Thyroid gland (tissue), 4 donors: Measurements from ENCODE around the gene CHST11. TPM values are rescaled to one million over a fixed set of nuclear protein-coding genes. Genes with fewer than 3 reads are reported as not detected.

Experiments used
- DNase-seq, 2 donors: peaks; one replicate each; pipeline ENCODE4 v3.0.0-alpha.2; 2019
- H3K27ac ChIP-seq, 3 donors: fragments of 200-600 bp; sonication (generic); 1 replicate in 2 of 3; 2 replicates in 1 of 3; pipeline ENCODE4 v1.5.1; 2016 to 2019; ENCODE audit warnings: mild to moderate bottlenecking in 1 of 3, moderate library complexity in 1 of 3
- H3K27me3 ChIP-seq: fragments of 200-600 bp; sonication (generic); one replicate; pipeline ENCODE4 v1.5.1; 2019
- H3K36me3 ChIP-seq, 2 donors: fragments of 200-600 bp; sonication (generic); one replicate each; pipeline ENCODE4 v1.5.1; 2016 to 2019
- H3K4me1 ChIP-seq, 2 donors: fragments of 200-600 bp; sonication (generic); one replicate each; pipeline ENCODE4 v1.5.1; 2017 to 2019
- H3K4me3 ChIP-seq, 3 donors: fragments of 200-600 bp; sonication (generic); replicated peaks in 1 of 3; 1 replicate in 2 of 3; 2 replicates in 1 of 3; pipeline ENCODE4 v1.5.1; 2016; ENCODE audit warnings: mild to moderate bottlenecking in 1 of 3
- H3K9me3 ChIP-seq: fragments of 200-600 bp; sonication (generic); one replicate; pipeline ENCODE4 v1.5.1; 2017
- POLR2A ChIP-seq, 2 donors: fragments of 450-650 bp; IDR thresholded peaks; one replicate each; pipeline ENCODE4 v1.6.1; 2017; ENCODE audit warnings: antibody characterized with exemption in 2 of 2, mild to moderate bottlenecking in 2 of 2, moderate library complexity in 1 of 2
- WGBS, 2 donors: methylation state at CpG; one replicate each; pipeline ENCODE4 v1.1.5; 2017; 5-methylcytosine and 5-hydroxymethylcytosine counted together
- intact Hi-C: fragments of 100-400 bp; cut with DNase I; formaldehyde crosslinking; loops from one replicate; pipeline ENCODE4 v1.15.1; 2023
- total RNA-seq, 4 donors: library from RNA; depleted of rRNA; stranded (reverse); fragments of >200 nt; gene quantifications; one replicate each; pipeline ENCODE4 v1.2.3, GENCODE V29; 2016
- TF ChIP-seq, protein P1 (sequence below), 6 experiments: fragments of 200-600 bp in 3 of 6; fragments of 450-650 bp in 3 of 6; sonication (generic) in 3 of 6; IDR thresholded peaks; one replicate each; pipeline ENCODE4 v1.5.1; 2016 to 2019; ENCODE audit warnings: antibody characterized with exemption in 6 of 6, mild to moderate bottlenecking in 2 of 6, inconsistent platforms in 1 of 6, moderate library complexity in 1 of 6

The CHST11 gene
- 10 to 100 TPM in 1 of 4 donors, 1 to 10 TPM in 3; 6.9 to 11.6 (median 8.0) TPM for total RNA-seq

GRCh38 chr12:104456417-104456949 is at the start of gene CHST11:
TSS of gene CHST11 (plus strand) at chr12:104456948.
- no peaks in the 10 kb centered on the region for H3K9me3 ChIP-seq
- WGBS, 2 donors: 0 to 1% methylated on average over 21 to 27 of the region's 47 CpGs
- no peaks in the 10 kb centered on the region for H3K36me3 ChIP-seq
- peak within 1 kb of the TSS; percentile 30 to 85 (median 69) for H3K27ac ChIP-seq
- H3K27me3 ChIP-seq: no peaks in the 10 kb centered on the region
- peak; percentile 68 to 73 for DNase-seq
- peaks cover 4 to 13% of the 10 kb centered on the region in 2 donors for H3K4me1 ChIP-seq
- TF ChIP-seq POLR2A (IDR thresholded peaks at IDR 0.05): peak in 1 of 2 donors; percentile 67
- TF ChIP-seq, protein P1, sequence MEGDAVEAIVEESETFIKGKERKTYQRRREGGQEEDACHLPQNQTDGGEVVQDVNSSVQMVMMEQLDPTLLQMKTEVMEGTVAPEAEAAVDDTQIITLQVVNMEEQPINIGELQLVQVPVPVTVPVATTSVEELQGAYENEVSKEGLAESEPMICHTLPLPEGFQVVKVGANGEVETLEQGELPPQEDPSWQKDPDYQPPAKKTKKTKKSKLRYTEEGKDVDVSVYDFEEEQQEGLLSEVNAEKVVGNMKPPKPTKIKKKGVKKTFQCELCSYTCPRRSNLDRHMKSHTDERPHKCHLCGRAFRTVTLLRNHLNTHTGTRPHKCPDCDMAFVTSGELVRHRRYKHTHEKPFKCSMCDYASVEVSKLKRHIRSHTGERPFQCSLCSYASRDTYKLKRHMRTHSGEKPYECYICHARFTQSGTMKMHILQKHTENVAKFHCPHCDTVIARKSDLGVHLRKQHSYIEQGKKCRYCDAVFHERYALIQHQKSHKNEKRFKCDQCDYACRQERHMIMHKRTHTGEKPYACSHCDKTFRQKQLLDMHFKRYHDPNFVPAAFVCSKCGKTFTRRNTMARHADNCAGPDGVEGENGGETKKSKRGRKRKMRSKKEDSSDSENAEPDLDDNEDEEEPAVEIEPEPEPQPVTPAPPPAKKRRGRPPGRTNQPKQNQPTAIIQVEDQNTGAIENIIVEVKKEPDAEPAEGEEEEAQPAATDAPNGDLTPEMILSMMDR (IDR thresholded peaks at IDR 0.05): peak in 5 of 6 experiments; percentile 5 to 42 (median 22)
- peak within 1 kb of the TSS; percentile 31 to 76 (median 64) for H3K4me3 ChIP-seq
- intact Hi-C loops: no loop called here

DNA sequence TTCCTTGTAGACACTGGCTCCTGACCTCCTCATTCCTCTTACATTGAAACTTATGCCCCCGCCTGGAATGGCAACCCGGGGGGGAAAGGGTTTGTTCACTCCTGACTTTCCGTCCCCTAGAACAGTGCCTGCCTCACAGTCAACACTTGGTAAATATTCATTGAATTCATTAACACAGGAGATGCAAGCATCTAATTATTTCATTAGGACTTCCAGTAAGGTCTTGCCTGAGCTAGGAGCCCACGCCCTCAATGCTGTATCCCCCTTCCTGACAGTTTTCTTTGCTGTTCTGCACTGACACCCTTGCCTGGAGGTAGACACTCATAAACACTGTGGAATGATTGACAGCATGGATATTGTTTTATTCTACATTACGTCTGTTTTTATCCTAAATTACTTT is 49.3 kb upstream of the CHST11 start:
- H3K27ac ChIP-seq: no peak overlapping the region
- WGBS, 2 donors: 90 to 94% methylated on average over 5 of the region's 5 CpGs
- H3K4me1 ChIP-seq: peaks cover 0 to 10% of the 10 kb centered on the region in 2 donors
- H3K36me3 ChIP-seq: no peaks in the 10 kb centered on the region
- intact Hi-C loops: no loop called here
- H3K4me3 ChIP-seq: no peak overlapping the region
- DNase-seq: no peak
- no peaks in the 10 kb centered on the region for H3K27me3 ChIP-seq
- no peak for TF ChIP-seq POLR2A (IDR thresholded peaks at IDR 0.05)
- TF ChIP-seq, protein P1 (IDR thresholded peaks at IDR 0.05): no peak
- no peaks in the 10 kb centered on the region for H3K9me3 ChIP-seq

DNA sequence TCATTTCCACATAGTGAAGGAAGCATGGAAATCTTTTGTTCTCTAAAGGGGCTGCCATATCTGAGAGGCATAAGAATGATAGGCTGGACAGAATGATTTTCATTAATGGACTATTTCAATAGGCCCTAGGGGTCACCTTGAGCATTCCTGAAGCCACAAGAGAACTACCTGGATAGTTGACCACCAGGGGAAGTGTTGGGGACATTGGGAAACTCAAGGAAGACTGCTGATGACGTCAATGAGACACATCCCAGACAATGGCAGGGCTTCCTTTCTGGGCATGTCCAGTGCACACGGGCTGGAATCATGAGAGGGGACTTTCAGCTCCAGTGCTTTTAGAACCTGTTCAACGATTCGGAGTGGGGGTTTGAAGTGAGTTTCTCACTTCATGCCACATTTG is 48.8 kb upstream of the CHST11 start:
- no peak for TF ChIP-seq POLR2A (IDR thresholded peaks at IDR 0.05)
- TF ChIP-seq, protein P1 (IDR thresholded peaks at IDR 0.05): peak in 1 of 6 experiments; percentile 25
- intact Hi-C loops: no loop called here
- H3K4me3 ChIP-seq: no peak overlapping the region
- H3K36me3 ChIP-seq: no peaks in the 10 kb centered on the region
- peak; percentile 39 to 40 for DNase-seq
- no peaks in the 10 kb centered on the region for H3K9me3 ChIP-seq
- H3K27me3 ChIP-seq: no peaks in the 10 kb centered on the region
- no peak overlapping the region for H3K27ac ChIP-seq
- WGBS, 2 donors: 28 to 43% methylated on average over 4 of the region's 4 CpGs
- H3K4me1 ChIP-seq: peaks cover 0 to 10% of the 10 kb centered on the region in 2 donors

DNA sequence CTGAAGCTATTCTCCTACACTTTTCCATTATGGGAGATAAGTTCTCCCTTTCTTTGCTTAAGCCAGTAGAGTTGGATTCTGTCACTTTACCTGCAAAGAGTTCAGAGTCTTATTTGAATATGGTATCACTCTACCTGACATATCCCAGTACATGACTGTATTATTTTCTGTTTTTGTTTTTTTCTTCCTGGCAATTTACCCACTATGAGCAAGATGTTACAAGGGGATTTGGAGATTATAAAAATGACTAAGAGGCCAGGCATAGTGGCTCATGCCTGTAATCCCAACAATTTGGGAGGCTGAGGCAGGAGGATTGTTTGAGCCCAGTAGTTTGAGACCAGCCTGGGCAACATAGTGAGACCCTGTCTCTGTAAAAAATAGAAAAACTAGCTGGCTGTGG is 46.4 kb upstream of the CHST11 start:
- Histone ChIP-seq H3K4me3 (no peak overlapping the region), H3K4me1 (peaks cover 0 to 10% of the 10 kb centered on the region in 2 donors), H3K27ac (no peak overlapping the region), H3K36me3 (no peaks in the 10 kb centered on the region), H3K27me3 (no peaks in the 10 kb centered on the region), H3K9me3 (no peaks in the 10 kb centered on the region)
- TF ChIP-seq POLR2A (IDR thresholded peaks at IDR 0.05): no peak
- TF ChIP-seq, protein P1 (IDR thresholded peaks at IDR 0.05): no peak
- intact Hi-C loops: no loop called here
- no peak for DNase-seq

DNA sequence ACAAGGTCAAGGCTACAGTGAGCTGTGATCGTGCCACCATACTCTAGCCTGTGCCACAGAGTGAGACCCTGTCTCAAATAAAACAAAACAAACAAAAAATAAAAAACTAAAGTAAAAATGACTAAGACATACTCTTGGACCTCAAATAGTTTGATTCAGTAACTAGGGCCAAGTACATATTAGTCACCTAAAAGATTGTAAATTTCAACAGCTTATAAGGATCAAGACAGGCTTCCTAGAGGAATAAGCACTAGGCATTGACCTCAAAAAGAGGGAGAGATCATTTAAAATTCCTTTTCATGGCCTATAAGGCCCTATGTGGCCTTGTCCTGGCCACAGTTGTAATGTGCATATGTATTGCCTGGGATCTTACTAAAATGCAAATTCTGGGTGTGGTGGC is 46.0 kb upstream of the CHST11 start:
- H3K27me3 ChIP-seq: no peaks in the 10 kb centered on the region
- 92 to 98% methylated on average over 1 of the region's 1 CpG for WGBS, 2 donors
- no peak for DNase-seq
- no peaks in the 10 kb centered on the region for H3K36me3 ChIP-seq
- intact Hi-C loops: no loop called here
- TF ChIP-seq POLR2A (IDR thresholded peaks at IDR 0.05): no peak
- TF ChIP-seq, protein P1 (IDR thresholded peaks at IDR 0.05): no peak
- H3K4me1 ChIP-seq: peaks cover 0 to 10% of the 10 kb centered on the region in 2 donors
- no peak overlapping the region for H3K4me3 ChIP-seq
- no peaks in the 10 kb centered on the region for H3K9me3 ChIP-seq
- no peak overlapping the region for H3K27ac ChIP-seq
